GM12892 (cell line): ENCODE measurements around the gene SF3B1.

Source experiments
- POLR2A ChIP-seq: IDR thresholded peaks from 2 replicates; pipeline ENCODE4 v1.6.1; 2011; ENCODE audit warnings: low read depth, low read length, control low read depth
- POLR2AphosphoS5 ChIP-seq: IDR thresholded peaks from 2 replicates; pipeline ENCODE4 v1.6.1; 2011; ENCODE audit warnings: low read depth, low read length, control low read depth
- TAF1 ChIP-seq: IDR thresholded peaks from 2 replicates; pipeline ENCODE4 v1.6.1; 2011; ENCODE audit warnings: low read depth, mild to moderate bottlenecking, control low read depth, low read length, borderline replicate concordance

- TF ChIP-seq POLR2A (no peak), POLR2AphosphoS5 (no peak), TAF1 (no peak)
Measured at GRCh38 chr2:197477797-197478196, 43.0 kb upstream of the SF3B1 start.
